D721Med (cell line): Measurements from ENCODE around the gene OSBP.

Source experiments
- DNase-seq: peaks from one replicate; pipeline ENCODE4 v3.0.0; 2011; ENCODE audit warnings: low spot score; ENCODE audit not compliant: insufficient read length
- FAIRE-seq: peaks from 2 replicates; lab custom pipeline; 2011; peaks lifted over from hg19 to GRCh38; lab: Jason Lieb, UNC
- CTCF ChIP-seq: IDR thresholded peaks from 2 replicates; pipeline ENCODE4 v1.5.1; 2012; ENCODE audit warnings: mild to moderate bottlenecking, control low read depth; ENCODE audit not compliant: insufficient read depth; ENCODE audit errors: missing control alignments

OSBP gene

GRCh38 chr11:59615637-59616395, at the start of gene OSBP:
OSBP (minus strand) TSS chr11:59615774; CDS start chr11:59615664, 110 bp downstream.
- DNase-seq (peak; percentile 83), FAIRE-seq (peak; percentile 89)
- no peak for TF ChIP-seq CTCF

GRCh38 chr11:59660621-59661020, 45.0 kb upstream of the OSBP start:
- DNase-seq (no peak), FAIRE-seq (no peak)
- no peak for TF ChIP-seq CTCF

- FAIRE-seq (no peak), DNase-seq (no peak)
- TF ChIP-seq CTCF, result no peak
Measured at GRCh38 chr11:59659981-59660380, 44.4 kb upstream of the OSBP start.

- no peak for TF ChIP-seq CTCF
- FAIRE-seq (no peak), DNase-seq (no peak)
Measured at GRCh38 chr11:59658036-59658435, 42.5 kb upstream of the OSBP start.

GRCh38 chr11:59654893-59655292, 39.3 kb upstream of the OSBP start:
- TF ChIP-seq CTCF, result no peak
- FAIRE-seq, result no peak
- no peak for DNase-seq

- FAIRE-seq, result no peak
- TF ChIP-seq CTCF, result no peak
- no peak for DNase-seq
Measured at GRCh38 chr11:59647245-59647980, 31.8 kb upstream of the OSBP start.

GRCh38 chr11:59644528-59644927, 29.0 kb upstream of the OSBP start:
- DNase-seq, result no peak
- TF ChIP-seq CTCF, result no peak
- no peak for FAIRE-seq
